ENCODE results near the gene PER2.
A peak's percentile ranks its signal among the peaks of the same experiment; 100 is the strongest.

DNA sequence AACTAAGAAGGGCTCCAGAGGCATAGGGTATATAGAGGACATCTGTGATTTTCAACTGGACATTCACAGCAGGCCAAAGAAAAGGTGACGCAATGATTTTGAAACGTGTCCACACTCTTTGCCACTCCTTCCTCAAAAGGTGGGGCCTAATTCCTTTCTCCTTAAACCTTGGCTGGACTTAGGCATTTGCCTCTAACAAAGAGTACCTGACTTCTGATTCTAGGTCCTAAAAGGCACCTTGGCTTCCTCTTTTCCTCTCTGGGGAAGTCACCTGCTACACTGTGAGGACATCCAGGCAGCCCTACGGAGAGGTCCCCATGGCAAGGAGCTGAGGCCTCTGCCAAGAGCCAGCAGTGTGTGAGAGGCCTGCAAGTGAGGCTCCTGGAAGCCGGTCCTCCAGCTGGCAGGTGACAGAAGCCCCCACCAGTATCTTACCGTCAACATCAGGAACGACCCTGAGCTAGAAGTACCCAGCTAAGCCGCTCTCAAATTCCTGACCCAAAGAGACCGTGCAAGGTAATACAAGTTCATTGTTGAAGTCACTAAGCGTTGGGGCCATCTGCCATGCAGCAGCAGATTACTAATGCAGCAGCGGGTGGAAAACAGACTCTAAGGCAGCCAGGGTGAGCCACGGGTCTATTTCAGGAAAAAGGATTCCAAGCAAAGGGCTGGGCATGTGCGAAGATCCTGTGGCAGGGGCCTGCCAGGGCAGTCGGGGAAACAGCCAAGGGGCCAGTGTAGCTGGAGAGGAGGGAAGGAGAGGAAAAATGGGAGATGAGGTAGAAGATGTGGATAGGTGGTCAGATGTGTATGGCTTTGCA is 41.2 kb downstream of the PER2 start:
- TF ChIP-seq SMC3 (IDR thresholded peaks at IDR 0.05; ENCODE audit: low read depth, low read length) (no peak), POLR2A (IDR thresholded peaks at IDR 0.05; ENCODE audit: low read depth, low read length) (no peak), CEBPB (IDR thresholded peaks at IDR 0.05; ENCODE audit: low read depth, low read length) (peak; percentile 77)
- TF ChIP-seq, protein P1, sequence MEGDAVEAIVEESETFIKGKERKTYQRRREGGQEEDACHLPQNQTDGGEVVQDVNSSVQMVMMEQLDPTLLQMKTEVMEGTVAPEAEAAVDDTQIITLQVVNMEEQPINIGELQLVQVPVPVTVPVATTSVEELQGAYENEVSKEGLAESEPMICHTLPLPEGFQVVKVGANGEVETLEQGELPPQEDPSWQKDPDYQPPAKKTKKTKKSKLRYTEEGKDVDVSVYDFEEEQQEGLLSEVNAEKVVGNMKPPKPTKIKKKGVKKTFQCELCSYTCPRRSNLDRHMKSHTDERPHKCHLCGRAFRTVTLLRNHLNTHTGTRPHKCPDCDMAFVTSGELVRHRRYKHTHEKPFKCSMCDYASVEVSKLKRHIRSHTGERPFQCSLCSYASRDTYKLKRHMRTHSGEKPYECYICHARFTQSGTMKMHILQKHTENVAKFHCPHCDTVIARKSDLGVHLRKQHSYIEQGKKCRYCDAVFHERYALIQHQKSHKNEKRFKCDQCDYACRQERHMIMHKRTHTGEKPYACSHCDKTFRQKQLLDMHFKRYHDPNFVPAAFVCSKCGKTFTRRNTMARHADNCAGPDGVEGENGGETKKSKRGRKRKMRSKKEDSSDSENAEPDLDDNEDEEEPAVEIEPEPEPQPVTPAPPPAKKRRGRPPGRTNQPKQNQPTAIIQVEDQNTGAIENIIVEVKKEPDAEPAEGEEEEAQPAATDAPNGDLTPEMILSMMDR (conservative IDR thresholded peaks at IDR 0.05; ENCODE audit: low read depth, low read length) = no peak

All from IMR-90 (cell line).